Endothelial cell of umbilical vein (primary cell): ENCODE results near the gene PDGFRB.

Source experiments
- CTCF ChIP-seq, 2 donors: IDR thresholded peaks; 1 replicate in 1 of 2; 2 replicates in 1 of 2; pipeline ENCODE4 v1.5.1; 2011; ENCODE audit warnings: low read length in 2 of 2, mild to moderate bottlenecking in 2 of 2, moderate library complexity in 2 of 2, control low read depth in 1 of 2, inconsistent platforms in 1 of 2, low read depth in 1 of 2; ENCODE audit not compliant: insufficient read depth in 1 of 2; ENCODE audit errors: extremely low read depth in 1 of 2
- EZH2 ChIP-seq: IDR thresholded peaks from 2 replicates; pipeline ENCODE4 v1.6.1; 2012; ENCODE audit warnings: borderline replicate concordance, low read depth, mild to moderate bottlenecking, moderate library complexity, low read length, inconsistent platforms; ENCODE audit not compliant: severe bottlenecking
- POLR2A ChIP-seq: IDR thresholded peaks from 2 replicates; pipeline ENCODE4 v1.6.1; 2012; ENCODE audit warnings: low read depth, mild to moderate bottlenecking, control low read depth, low read length
- POLR2AphosphoS5 ChIP-seq: IDR thresholded peaks from 2 replicates; pipeline ENCODE4 v1.6.1; 2012; ENCODE audit warnings: low read depth, mild to moderate bottlenecking, control low read depth, low read length, moderate library complexity; ENCODE audit not compliant: insufficient read depth

GRCh38 chr5:150184006-150184405 lies 28.4 kb upstream of the PDGFRB start:
- TF ChIP-seq POLR2A, result no peak
- no peak for TF ChIP-seq CTCF (IDR thresholded peaks at IDR 0.05; ENCODE audit: extremely low read depth in 1 of 2, insufficient read depth in 1 of 2, low read depth in 1 of 2, low read length in 2 of 2)
- TF ChIP-seq POLR2AphosphoS5, result no peak
- no peak for TF ChIP-seq EZH2
